ENCODE measurements around the gene GALNT17.

GALNT17 gene

DNA sequence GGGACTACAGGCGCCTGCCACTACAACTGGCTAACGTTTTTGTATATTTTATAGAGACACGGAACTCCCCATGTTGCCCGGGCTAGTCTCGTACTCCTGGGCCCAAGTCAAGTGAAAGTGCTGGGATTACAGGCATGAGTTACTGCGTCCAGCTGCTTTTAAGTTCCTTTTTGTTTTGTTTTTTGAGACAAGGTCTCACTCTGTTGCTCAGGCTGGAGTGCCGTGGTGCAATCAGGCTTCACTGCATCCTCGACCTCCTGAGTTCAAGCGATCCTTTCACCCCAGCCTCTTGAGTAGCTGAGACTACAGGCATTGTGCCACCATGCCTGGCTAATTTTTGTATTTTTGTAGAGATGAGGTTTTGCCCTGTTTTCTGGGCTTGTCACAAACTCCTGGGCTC is 155.0 kb downstream of the GALNT17 start:
- ATAC-seq = no peak

DNA sequence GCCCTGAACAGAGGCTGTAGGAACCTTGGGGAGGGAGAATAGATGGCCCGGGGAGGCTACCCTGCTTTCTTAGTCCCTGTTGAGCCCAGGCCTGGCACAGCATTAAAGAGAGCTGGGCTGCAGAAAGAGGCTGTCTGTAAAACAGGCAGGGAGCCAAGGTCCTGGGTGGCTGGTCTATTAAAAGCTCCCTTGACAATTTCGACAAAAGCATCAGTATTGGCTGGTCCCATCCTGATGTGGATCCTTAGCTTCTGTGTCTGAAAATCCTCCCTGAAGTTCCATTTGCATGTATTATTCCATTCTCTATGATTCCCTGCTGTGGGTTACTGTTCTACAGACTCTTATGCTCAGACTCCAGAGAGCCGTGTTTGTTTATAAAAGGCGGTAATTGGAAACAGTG is 158.5 kb downstream of the GALNT17 start:
- ATAC-seq = no peak

DNA sequence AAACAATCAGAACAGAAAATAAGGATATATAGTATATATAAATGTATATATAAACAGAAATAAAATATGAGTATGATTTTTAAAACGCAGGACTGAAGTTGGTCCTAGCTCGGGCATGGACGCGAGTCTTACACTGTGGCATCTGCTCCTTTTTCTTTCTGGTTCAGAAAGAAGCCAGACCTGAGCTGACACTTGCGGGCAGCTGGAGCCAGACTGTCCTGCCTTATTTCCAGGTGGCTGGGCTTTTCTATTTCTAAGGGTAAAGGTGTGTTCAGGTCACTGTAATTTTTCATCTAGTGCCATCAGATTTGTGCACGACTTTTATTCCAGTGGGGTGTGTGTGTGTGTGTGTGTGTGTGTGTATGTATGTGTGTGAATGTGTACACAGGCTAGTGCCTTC is 166.4 kb downstream of the GALNT17 start:
- ATAC-seq = no peak

DNA sequence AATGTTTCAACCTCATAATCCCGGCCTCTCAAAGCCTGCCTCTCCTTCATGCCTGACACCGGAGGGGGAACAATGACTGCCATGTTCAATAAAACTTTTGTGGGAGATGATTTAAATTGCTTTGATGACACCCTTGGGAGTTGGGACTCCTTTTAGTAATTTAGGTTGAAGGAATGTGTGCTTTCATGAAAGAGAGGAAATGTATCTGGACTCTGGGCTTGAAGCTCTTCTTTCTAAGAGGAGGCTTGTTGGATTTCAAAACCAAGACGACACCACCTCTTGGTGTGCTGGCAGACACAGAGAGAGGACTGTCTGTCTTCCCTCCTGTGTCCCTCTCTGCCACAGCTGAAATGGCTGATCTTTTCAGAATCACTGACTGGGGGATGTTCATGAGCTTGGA is 168.1 kb downstream of the GALNT17 start:
- ATAC-seq = no peak

DNA sequence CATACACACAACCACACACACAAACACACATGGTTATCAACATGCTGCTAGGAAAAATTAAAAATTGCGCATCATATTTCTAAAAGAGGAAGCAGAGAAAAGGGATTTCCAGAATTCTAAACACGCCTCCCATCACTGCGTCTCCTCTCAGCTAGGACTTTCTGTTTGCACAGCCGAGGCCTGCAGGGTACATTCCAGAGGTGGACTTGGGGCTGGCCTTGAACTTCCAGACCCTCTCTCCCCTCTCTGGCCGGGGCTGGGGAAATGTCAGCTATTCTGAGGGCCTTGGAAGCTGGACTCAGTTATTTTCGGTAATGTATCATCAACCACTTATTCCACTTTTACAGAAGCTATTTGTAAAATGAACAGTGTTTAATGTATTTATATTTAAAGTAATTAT is 168.7 kb downstream of the GALNT17 start:
- no peak for ATAC-seq

DNA sequence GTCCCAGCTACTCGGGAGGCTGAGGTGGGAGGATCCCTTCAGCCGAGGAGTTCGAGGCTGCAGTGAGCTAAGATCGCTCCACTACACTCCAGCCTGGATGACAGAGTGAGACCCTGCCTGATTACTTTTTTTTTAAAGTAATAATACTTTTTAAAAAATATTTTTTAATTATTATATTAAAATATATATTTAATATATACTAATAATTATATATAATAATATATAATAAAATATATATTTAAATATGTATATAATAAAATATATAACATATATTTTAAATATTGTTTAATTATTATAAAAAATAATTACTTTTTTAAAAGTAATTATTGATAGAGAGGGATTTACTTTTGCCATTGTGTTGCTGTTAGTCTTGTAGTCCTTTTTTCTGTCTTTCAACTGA is 169.2 kb downstream of the GALNT17 start:
- ATAC-seq = no peak

DNA sequence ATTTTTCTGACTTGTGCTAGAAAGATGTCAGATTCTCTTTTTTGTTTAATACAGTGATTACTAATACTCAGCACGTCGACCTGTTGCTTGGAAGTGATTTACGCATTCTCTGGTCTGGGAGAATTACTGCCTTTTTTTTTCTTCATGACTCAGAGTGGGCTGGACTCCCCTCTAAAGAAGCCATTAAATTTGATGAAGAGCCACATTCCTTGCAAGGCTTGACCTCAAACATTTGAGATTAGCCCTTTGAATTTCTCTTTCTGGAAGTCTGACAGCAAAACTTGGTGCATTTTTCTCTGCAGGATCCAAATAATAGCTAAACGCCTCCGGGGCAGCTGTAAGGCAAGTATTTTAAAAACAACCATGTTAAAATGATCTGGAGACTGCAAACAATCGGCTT is 171.6 kb downstream of the GALNT17 start:
- ATAC-seq = no peak

DNA sequence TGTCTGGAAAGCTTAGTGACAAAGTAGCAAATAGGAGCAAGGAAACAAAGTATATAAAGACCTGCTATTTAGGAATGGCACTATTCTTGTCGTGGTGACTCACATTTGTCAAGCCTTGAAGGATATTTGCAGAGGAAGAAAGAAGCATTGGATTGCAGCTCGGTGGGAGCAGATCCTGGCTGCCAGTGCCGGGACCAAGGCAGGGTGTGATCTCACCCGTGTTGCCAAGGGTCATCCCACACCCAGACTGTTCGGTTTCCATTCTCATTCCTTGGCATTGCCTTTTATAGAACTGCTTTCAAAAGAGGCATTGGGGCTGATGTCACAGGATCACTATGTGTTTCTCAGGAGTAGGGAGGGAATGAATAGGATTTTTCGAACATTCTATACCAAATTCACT is 176.2 kb downstream of the GALNT17 start:
- ATAC-seq = no peak

DNA sequence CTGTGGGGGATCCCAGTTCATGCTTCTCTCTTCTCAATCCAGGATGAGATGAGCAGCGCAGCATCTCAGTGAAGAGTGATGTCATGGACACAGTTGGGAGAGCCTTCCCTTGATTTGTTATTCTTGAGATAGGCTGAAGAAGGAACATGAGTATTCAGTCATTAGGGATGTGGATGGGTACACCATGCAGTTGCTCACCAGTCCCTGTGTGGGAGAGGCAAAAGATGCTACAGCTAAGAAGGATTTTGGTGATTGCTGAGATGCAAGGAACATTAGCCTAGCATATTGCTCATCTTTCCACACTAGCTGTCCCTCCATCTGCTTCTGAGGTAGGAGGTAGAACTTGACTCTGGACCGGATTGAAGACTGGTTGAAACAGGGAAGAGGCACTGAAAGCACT is 179.6 kb downstream of the GALNT17 start:
- no peak for ATAC-seq

DNA sequence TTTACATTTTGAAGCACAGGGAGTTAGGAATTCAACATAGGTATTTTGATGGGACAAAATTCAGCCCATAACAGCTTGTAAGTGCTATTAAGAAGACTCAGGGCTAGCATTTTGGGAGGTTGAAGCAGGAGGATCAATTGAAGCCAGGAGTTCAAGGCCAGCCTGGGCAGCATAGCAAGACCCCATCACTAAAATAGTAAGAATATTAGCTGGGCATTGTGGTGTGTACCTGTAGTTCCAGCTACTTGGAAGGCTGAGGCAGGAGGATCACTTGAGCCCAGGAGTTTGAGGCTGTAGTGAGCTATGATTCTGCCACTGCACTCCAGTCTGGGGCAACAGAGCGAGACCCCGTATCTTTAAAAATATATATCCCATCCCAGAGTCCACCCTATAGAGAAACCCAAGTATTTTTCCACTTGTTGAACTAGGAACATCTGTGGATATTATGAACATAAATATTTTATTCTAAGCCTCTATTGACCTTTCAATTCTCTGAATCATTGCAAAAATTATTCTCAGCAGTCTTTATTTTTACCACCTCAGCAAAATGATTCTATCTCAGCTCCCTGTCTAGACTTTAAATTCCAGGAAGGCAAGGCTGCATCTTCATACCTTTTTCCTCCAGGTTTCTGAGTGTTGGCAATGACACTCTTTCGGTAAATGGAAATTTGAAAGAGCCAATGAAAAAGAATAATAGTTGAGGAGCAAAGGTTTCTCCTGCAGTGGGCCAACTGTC is 181.0 kb downstream of the GALNT17 start:
- no peak for ATAC-seq

DNA sequence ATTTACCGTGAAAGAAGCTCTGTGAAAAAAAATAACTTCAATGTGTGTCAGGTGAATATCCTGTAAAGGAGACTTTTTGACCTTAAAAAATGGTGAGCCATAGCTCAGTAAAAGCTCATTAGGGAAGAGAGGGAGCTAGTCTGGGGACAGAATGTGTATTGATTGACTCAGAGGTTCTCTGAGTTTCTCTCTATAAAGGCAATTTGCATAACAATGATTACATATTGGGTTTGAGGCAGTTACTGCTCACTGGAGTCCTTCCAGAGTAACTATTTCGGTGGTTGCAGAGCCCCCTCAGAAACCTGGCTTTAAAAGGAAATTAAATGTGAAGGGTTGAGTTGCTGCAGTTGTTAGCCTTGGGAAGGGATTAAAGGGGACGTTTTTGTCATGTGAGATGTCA is 181.6 kb downstream of the GALNT17 start:
- ATAC-seq = no peak

DNA sequence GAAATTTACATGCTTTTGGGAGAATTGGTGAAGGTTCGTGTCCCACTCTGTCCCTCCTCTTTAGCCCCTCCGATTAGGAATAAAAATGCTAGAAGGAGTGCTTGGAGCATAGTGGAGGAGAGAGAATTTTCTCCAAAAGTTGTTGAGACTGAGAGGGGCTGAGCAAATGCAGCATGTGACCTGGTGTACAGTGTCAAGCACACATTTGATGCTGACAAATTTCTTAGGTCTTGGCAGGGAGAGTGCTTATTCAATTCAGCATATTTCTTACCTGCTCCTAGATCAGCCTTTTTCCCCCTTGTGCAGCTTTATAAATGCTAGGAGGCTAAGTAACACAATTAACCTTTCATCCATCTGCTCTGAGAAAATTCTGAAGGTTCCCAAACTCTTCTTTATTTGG is 189.0 kb downstream of the GALNT17 start:
- ATAC-seq = no peak

DNA sequence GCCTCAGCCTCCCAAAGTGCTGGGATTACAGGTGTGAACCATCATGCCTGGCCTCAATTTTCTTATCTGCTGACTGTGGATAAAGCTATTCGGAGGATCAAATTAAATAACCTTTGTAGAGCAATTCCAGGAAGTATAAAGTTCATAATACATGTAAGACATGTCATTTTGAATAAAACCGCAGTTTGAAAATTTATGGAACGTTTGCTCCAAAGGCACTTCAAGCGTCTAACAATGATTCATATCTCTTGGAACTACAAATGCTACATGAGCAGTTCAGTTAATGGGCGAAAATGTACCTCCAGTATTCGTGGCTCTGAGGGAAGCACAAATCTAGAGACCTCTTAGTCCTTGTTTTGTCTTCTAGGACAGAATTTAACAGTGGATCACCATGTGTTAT is 190.3 kb downstream of the GALNT17 start:
- no peak for ATAC-seq

DNA sequence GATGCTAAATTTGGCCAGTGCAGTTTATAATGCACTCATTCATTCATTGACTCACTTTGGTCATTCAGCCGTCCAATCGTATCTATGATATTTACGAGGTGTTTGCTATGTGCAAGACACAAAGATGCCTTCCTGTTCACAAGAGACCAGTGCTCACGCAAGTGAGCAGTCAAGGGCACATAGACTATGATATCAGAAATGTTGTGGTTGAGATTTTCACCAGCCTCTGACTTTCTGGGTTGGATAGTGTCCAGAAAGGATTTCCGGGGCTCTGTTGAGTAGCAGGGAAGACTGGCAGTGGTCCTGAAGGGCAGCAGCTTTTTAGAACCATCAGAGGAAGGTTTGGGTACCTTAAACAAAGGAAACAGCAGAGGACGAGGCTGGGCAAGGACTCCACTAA is 191.8 kb downstream of the GALNT17 start:
- no peak for ATAC-seq

DNA sequence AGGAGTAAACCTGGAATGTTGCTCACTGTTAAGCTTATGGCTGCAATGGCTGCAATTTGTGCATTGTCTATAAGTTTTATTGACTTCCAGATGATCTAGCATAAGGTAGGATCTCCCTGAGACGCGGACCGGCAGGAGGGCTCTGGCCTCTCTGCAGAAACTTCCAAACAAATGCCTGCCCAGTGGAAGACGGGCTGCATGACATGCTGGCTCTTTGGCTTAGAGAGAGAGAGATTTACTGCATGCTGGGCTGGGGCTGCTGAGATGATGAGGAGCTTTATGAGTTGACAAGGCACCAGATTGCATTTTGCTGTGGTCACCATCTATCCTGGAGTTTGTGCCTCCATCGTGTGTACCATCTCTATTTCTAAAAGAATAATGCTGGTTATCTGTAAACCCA is 193.2 kb downstream of the GALNT17 start:
- no peak for ATAC-seq

DNA sequence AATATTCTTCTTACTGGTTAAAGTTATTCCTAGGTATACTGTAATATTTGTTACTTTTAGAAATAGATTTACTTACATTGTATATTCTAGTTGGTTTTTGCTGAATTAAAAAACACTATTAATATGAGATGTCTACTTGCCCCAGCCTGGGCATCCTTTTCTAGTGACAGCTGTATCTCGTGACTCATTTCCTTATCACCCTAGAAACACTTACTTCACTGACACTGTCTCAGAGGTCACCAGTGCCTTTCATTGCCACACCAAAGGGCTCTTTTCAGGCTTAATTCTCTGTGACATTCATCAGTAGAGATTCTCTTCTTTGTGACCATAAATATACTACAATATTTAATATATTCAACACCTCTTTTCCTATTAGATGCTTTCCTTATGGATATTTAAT is 194.7 kb downstream of the GALNT17 start:
- no peak for ATAC-seq

DNA sequence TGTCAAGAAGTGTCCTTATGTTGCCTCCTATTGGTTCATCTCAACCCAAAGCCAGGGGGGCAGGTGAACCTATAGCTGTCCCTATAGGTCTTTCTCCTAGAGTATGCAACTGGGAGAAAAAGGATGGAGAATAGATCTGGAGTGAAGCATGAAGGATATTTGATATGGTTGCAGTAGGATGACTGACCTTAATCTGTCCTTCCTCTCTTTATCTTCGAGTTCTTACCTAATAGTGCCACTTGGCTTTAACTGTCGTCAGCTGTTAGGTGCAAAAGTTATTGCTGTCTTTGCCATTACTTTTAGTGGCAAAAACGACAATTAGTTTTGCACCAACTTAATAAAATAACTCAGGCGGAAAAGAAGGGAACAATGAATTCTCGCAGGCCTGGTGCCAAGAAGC is 196.0 kb downstream of the GALNT17 start:
- no peak for ATAC-seq

DNA sequence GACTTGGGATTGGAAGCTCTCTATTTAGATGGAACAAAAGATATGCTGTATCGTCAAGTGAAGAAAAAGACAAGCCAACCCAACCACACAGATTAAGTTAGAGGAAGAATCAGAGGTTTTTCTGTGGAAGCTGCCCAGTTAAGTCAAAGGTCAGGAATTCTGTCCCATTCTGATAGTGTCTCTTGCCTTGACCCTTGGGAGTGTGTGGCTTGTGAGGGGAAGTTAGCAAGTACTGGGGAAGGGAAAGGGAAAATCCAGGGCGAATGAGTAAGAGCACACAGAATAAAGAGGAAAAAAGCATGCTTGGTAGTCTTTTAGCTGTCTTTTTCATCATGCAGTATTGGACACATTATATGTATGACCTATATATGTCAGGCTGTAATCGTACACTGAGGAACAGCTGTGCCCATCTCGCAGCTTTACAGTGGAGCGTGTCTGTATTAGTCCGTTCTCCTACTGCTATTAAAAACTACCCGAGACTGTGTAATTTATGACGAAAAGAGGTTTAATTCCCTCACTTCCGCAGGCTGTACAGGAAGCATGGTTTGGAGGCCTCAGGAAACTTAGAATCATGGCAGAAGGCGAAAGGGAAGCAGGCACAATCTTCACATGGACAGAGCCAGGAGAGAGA is 197.2 kb downstream of the GALNT17 start:
- no peak for ATAC-seq

DNA sequence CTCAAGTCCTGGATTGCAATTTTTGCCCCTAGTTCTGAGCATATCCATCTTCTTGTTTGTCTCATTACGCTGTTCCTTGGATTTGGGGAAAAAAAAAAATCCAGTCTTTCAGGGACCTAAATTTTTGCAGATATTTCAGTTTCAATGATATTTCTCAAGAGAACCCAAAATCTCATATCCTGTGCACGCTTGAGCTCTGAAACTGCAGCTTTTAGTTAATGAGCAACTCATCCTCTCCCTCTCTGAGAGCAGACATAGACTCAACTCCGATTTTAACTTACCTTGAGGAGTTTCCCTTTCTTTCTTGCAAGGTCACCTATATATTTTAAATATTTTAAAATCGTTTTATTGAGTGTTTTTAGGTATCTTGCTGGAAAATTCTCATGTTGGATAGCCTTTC is 200.3 kb downstream of the GALNT17 start:
- no peak for ATAC-seq

DNA sequence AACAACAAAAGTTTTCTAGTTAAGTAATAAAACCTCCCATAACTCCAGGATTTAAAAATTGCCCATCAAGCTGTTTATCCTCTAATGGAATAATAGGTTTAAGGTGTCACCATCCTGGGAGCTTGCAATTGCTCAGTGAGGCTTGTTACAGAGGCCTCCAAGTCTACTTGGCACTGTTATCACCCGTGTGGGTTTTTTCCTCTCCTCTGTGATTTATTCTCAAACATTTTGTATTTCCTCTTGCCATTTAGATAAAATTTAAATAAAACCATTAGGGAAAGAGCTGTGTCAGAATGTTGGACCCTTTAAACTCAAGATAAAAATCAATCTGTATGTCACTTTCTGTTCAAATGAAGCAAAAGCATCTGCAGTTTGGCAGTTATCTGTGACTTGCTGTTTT is 202.6 kb downstream of the GALNT17 start:
- ATAC-seq = no peak

DNA sequence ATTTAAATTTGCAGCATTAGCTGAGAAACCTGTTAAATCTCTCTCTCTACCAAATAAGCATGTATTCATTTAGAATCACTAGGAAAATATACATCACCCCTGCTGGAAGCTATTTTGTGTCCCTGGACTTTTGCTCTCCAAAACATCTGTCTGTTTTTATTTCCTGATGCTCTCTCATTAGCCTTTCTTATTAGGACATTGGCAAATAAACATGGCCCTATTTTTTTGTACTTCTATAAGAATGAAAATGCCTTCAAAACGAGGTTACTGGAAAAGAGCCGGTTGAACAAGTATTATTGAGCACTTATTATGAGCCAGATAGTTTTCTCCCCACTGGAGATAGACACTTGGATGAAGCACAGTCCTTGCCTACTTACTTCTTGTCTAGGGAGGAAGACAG is 206.9 kb downstream of the GALNT17 start:
- ATAC-seq = no peak

DNA sequence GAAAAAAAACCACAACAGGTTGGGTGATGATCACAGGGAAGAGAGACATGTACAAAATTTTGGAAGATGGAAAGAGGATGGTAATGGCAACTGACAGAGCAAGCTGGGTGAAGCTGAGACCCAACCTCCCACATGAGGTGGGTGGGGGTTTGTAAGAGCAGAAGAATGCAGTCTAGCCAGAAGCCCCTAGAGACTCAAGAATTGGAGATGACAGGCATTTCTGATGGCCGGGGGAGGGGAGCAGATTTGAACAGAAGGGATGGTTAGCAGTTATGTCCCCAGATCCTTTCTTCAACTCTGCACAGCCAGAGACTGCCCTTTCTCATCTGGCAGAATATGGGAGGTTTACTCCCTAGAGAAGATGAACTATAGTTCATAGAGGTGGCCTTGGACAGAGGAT is 208.0 kb downstream of the GALNT17 start:
- no peak for ATAC-seq

DNA sequence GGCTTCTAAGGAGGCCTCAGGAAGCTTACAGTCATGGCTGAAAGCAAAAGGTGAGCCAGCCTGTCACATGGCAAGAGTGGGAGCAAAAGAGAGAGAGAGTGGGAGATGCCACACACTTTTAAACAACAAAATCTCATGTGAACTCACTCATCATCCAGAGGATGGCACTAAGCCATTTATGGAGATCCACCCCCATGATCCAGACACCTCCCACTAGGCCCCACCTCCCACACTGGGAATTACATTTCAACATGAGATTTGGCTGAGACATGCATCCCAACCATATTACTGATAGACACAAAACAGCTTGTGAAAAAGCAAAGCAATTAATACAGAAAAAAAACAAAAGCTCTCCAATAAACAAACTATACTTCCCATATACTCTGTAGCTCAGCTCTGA is 210.3 kb downstream of the GALNT17 start:
- ATAC-seq = no peak

DNA sequence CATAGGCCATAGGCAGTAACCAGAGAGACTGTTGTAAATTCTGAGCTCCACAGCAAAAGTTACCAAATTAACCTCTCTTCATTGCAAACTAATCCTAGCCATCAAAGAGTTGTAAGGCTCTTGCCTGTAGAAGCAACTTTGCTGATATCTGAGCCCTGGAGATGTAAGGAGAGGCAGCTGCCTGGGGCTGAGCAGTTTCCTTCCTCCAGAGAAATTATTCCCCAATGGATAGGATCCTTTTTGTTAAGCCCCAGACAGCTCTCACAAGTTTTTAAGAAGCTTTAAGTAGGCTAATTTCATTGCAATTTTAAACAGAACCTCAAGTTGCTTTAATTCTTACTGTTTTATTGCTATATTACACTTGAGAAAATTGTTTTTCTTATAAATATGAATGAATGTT is 211.1 kb downstream of the GALNT17 start:
- no peak for ATAC-seq

DNA sequence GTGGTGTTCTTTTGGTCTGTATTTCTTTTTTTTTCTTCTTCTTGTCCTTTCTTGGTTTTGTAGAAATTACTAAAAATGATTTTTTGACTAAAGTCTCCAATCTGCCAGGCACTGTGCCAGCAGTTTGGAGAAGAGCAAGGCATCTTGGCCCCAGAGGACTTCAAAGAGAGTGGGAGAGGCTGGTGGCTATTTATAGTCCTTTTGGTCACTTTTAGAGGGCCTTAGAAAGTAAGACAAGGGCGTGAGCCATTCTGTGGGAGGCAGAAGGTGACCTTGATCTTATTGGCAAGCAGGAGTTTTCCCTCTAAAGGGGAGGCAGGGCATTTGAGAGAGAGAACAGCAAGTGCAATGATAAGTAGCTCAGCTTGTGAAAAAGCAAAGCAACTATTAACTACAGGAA is 211.9 kb downstream of the GALNT17 start:
- no peak for ATAC-seq
